ENCODE measurements around the gene TFEB.

The TFEB gene

GRCh38 chr6:41735427-41736185 is at the start of gene TFEB:
TFEB (minus strand) TSS chr6:41735608; CDS start chr6:41691213, 44,395 bp downstream.
- TF ChIP-seq CTCF (IDR thresholded peaks at IDR 0.05), result peak; percentile 91

GRCh38 chr6:41784581-41785171 is 49.3 kb upstream of the TFEB start:
- no peak for TF ChIP-seq CTCF (IDR thresholded peaks at IDR 0.05)

GRCh38 chr6:41783106-41783780 is 47.8 kb upstream of the TFEB start:
- TF ChIP-seq CTCF (IDR thresholded peaks at IDR 0.05), result no peak

- TF ChIP-seq CTCF (IDR thresholded peaks at IDR 0.05), result no peak
Observed at GRCh38 chr6:41781366-41781730, 45.9 kb upstream of the TFEB start.

GRCh38 chr6:41780551-41781365 is 45.4 kb upstream of the TFEB start, which contains the start of gene PRICKLE4:
PRICKLE4 (plus strand) TSS chr6:41780782; CDS start chr6:41783474, 2,692 bp downstream.
- TF ChIP-seq CTCF (IDR thresholded peaks at IDR 0.05), result no peak

- peak; percentile 84 for TF ChIP-seq CTCF (IDR thresholded peaks at IDR 0.05)
Observed at GRCh38 chr6:41779788-41780550, 44.6 kb upstream of the TFEB start, which contains the start of gene FRS3. FRS3 (minus strand) TSS chr6:41779900; CDS start chr6:41776987, 2,913 bp downstream.

All from LNCAP (cell line).